Measurements from ENCODE around the gene RBM23.

GRCh38 chr14:22893706-22894105 lies 25.2 kb downstream of the RBM23 start:
- TF ChIP-seq POLR2A (IDR thresholded peaks at IDR 0.05; ENCODE audit: low read depth, low read length), result no peak
- TF ChIP-seq CTCF (IDR thresholded peaks at IDR 0.05; ENCODE audit: extremely low read depth in 1 of 2, insufficient read depth in 1 of 2, low read depth in 1 of 2, low read length in 2 of 2), result no peak
- no peak for TF ChIP-seq MYC (IDR thresholded peaks at IDR 0.05; ENCODE audit: low read depth, low read length)
- TF ChIP-seq EZH2 (IDR thresholded peaks at IDR 0.05; ENCODE audit: borderline replicate concordance, low read depth, low read length, severe bottlenecking), result no peak
- no peak for TF ChIP-seq JUN (IDR thresholded peaks at IDR 0.05; ENCODE audit: borderline replicate concordance, insufficient read depth, insufficient read length, low read depth)
- TF ChIP-seq MAX (IDR thresholded peaks at IDR 0.05; ENCODE audit: insufficient read depth, insufficient read length), result no peak
- no peak for TF ChIP-seq POLR2AphosphoS5 (IDR thresholded peaks at IDR 0.05; ENCODE audit: insufficient read depth, low read depth, low read length)
- TF ChIP-seq FOS (IDR thresholded peaks at IDR 0.05; ENCODE audit: borderline replicate concordance, insufficient read depth, low read length), result no peak

All from endothelial cell of umbilical vein (primary cell).